GM12872 (cell line): ENCODE results near the gene SPRY1.

Experiments used
- CTCF ChIP-seq: IDR thresholded peaks from 3 replicates; pipeline ENCODE4 v1.5.1; 2011; ENCODE audit warnings: low read depth, mild to moderate bottlenecking, low read length, moderate library complexity; ENCODE audit not compliant: insufficient read depth

Gene SPRY1, protein sequence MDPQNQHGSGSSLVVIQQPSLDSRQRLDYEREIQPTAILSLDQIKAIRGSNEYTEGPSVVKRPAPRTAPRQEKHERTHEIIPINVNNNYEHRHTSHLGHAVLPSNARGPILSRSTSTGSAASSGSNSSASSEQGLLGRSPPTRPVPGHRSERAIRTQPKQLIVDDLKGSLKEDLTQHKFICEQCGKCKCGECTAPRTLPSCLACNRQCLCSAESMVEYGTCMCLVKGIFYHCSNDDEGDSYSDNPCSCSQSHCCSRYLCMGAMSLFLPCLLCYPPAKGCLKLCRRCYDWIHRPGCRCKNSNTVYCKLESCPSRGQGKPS

DNA sequence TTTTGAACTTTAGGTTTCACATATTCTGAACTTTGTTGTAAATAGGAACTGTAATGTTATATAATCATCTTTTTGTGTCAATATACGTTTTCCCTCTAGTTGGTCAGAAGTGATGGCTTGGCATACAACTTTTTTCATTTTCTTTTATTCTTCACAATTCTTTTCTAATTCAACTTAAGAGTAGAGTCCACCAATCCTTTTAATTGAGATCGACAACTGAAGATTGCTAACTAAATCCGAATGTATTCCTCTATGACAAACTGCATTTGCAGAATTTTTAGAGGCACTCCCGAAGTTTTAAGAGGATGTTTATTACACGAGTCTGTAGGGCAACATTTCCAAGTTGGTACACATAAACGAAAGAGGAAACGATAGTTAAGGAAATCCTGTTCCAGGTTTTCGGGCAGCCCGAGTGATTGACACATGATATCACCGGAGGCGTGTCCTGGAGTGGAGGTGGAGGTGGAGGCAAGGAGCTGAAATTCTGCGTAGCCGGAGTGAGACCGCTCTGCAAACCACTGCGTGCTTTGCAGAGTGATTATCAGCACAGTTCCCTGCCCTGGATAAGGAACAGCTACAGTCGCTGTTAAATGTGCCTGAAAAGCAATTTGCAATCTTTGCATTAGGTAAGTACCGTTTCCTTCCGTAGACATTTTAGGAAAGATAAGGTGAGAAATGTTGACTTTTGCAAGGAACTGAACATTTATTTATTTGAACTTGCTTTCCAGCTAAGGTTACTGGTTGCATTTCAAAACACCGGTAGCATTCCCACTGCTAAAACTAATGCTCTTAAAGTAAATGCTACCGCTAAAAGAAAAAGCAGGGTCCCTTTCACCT lies at the start of gene SPRY1:
TSS of gene SPRY1 (plus strand) at position 489 of the 837 bp plus-strand sequence. CDS start 4,797 bp downstream, outside the sequence.
- TF ChIP-seq CTCF = no peak

DNA sequence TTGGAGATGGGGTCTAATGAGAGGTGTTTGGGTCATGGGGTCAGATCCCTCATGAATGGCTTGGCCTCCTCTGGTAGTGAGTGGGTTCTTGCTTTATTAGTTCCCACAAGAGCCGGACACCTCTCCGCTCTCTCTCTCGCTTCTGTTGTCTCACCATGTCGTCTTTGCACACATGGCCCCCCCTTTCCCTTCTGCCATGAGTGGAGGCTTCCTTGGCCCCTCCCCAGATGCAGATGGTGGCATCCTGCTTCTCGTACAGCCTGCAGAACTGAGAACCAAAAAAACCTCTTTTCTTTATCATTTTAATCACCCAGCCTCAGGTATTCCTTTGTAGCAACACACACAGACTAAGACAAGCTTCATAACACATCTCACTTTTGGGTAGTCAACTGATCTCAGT lies 49.6 kb upstream of the SPRY1 start:
- no peak for TF ChIP-seq CTCF

GRCh38 chr4:123348946-123349345 lies 47.6 kb upstream of the SPRY1 start:
- no peak for TF ChIP-seq CTCF

GRCh38 chr4:123349421-123350190 lies 47.0 kb upstream of the SPRY1 start:
- no peak for TF ChIP-seq CTCF

- TF ChIP-seq CTCF = 0 out of 3 replicates have a peak, but pooled peaks have one; percentile 22
Observed at GRCh38 chr4:123350191-123350544, 46.4 kb upstream of the SPRY1 start.

GRCh38 chr4:123350726-123351125 lies 45.9 kb upstream of the SPRY1 start:
- TF ChIP-seq CTCF = no peak

DNA sequence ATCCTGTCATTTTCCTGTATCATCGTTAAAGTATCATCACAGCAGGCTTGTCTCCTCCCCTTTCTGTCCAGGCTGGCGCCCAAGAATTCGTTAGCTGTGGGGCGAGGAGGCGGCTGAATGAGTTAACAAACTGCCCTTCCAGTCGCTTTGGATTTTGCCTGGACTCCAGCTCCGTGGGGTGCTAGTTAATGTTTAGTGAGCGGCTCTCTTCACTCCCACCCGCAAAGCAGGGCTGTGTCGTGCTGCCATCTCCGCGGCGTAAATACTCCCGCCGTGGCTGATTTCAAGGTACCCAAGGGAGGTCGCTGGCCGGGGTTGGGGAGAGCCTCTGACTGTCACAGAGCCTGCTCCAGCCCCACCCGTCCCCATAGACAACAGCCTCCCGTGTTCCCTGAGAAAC lies 44.9 kb upstream of the SPRY1 start:
- no peak for TF ChIP-seq CTCF
